Esophagus squamous epithelium (tissue), 5 donors: ENCODE results near the gene GPR156. TPM values are rescaled to one million over a fixed set of nuclear protein-coding genes. Genes with fewer than 3 reads are reported as not detected.
"Not testable (repeated sequence)": the region's sequence is repeated elsewhere in the genome, so short reads cannot be mapped to it uniquely, and the experiment has no call there.

Experiments used
- DNase-seq: peaks from one replicate; lab custom pipeline; 2025; lab: John Stamatoyannopoulos, UW
- H3K27ac ChIP-seq, 4 donors: fragments of 200-600 bp; sonication (generic); one replicate each; pipeline ENCODE4 v1.5.1; 2016 to 2019; ENCODE audit warnings: mild to moderate bottlenecking in 1 of 4
- H3K27me3 ChIP-seq, 4 donors: fragments of 200-600 bp; sonication (generic); 1 replicate in 3 of 4; 2 replicates in 1 of 4; pipeline versions ENCODE4 v1.5.1 to v1.6.0; 2017 to 2021; ENCODE audit warnings: antibody characterized with exemption in 1 of 4
- H3K36me3 ChIP-seq, 3 donors: fragments of 200-600 bp; sonication (generic); one replicate each; pipeline ENCODE4 v1.5.1; 2016 to 2019
- H3K4me1 ChIP-seq, 3 donors: fragments of 200-600 bp; sonication (generic); one replicate each; pipeline ENCODE4 v1.5.1; 2017 to 2019
- H3K4me3 ChIP-seq, 4 donors: fragments of 200-600 bp; sonication (generic); 1 replicate in 3 of 4; 2 replicates in 1 of 4; pipeline ENCODE4 v1.5.1; 2016 to 2019; ENCODE audit warnings: mild to moderate bottlenecking in 2 of 4, moderate library complexity in 1 of 4
- H3K9me3 ChIP-seq, 3 donors: fragments of 200-600 bp; sonication (generic); one replicate each; pipeline ENCODE4 v1.5.1; 2016 to 2019
- POLR2A ChIP-seq, 4 donors: fragments of 450-650 bp; IDR thresholded peaks; one replicate each; pipeline ENCODE4 v1.6.1; 2017; ENCODE audit warnings: antibody characterized with exemption in 4 of 4, mild to moderate bottlenecking in 4 of 4, moderate library complexity in 3 of 4
- WGBS, 2 donors: methylation state at CpG; one replicate each; pipeline ENCODE4 v1.1.5; 2018; 5-methylcytosine and 5-hydroxymethylcytosine counted together
- intact Hi-C: fragments of 100-400 bp; cut with DNase I; formaldehyde crosslinking; loops from one replicate; pipeline ENCODE4 v1.15.0; 2022
- total RNA-seq, 4 donors: library from RNA; depleted of rRNA; stranded (reverse); fragments of >200 nt; gene quantifications; one replicate each; pipeline ENCODE4 v1.1.0, GENCODE V29; 2016
- TF ChIP-seq, protein P1 (sequence below), 6 experiments: fragments of 450-650 bp in 4 of 6; fragments of 200-600 bp in 2 of 6; sonication (generic) in 2 of 6; IDR thresholded peaks; one replicate each; pipeline ENCODE4 v1.5.1; 2016 to 2019; ENCODE audit warnings: antibody characterized with exemption in 6 of 6, mild to moderate bottlenecking in 4 of 6, moderate library complexity in 4 of 6
- donor health status: DM: yes; HTN: yes; CAD: no.

The GPR156 gene
- total RNA-seq, 4 donors from 2014 or later: 0.19 to 0.94 (median 0.57) TPM; not detected in 1

DNA sequence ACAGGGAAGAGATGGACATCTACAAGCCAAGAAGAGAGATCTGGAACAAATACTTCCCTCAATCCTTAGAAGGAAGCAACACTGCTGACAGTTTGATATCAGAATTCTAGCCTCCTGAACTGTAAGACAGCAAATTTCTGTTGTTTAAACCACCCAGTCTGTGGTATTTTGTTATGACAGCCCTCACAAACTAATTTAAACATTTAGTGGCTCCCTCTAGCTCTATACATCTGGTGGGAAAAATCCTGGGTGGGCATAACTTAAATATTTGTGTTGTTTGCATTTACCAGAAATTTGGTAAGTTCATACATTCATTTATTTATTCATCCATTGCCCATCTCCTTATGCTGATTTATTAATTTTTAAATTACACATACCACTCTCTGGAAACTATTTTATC, 128.3 kb downstream of the GPR156 start:
- Histone ChIP-seq H3K4me3 (no peak overlapping the region), H3K36me3 (no peaks in the 10 kb centered on the region), H3K9me3 (peaks cover 0 to 19% (median 12%) of the 10 kb centered on the region in 3 donors), H3K4me1 (peaks cover 11 to 31% (median 22%) of the 10 kb centered on the region in 3 donors), H3K27me3 (no peaks in the 10 kb centered on the region), H3K27ac (no peak overlapping the region)
- TF ChIP-seq POLR2A (IDR thresholded peaks at IDR 0.05): no peak
- TF ChIP-seq, protein P1, sequence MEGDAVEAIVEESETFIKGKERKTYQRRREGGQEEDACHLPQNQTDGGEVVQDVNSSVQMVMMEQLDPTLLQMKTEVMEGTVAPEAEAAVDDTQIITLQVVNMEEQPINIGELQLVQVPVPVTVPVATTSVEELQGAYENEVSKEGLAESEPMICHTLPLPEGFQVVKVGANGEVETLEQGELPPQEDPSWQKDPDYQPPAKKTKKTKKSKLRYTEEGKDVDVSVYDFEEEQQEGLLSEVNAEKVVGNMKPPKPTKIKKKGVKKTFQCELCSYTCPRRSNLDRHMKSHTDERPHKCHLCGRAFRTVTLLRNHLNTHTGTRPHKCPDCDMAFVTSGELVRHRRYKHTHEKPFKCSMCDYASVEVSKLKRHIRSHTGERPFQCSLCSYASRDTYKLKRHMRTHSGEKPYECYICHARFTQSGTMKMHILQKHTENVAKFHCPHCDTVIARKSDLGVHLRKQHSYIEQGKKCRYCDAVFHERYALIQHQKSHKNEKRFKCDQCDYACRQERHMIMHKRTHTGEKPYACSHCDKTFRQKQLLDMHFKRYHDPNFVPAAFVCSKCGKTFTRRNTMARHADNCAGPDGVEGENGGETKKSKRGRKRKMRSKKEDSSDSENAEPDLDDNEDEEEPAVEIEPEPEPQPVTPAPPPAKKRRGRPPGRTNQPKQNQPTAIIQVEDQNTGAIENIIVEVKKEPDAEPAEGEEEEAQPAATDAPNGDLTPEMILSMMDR (IDR thresholded peaks at IDR 0.05): no peak
- no peak for DNase-seq
- intact Hi-C loops: no loop called here

DNA sequence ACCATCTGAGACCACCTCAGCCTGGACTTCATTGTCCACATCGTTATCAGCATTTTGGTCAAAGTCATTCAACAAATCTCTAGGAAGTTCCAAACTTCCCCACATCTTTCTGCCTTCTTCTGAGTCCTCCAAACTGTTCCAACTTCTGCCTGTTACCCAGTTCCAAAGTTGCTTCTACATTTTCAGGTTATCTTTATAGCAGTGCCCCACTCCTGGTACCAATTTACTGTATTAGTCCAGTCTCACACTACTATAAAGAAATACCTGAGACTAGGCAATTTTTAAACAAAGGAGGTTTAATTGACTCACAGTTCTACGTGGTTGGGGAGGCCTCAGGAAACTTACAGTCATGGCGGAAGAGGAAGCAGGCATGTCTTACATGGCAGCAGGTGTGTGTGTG, 129.3 kb downstream of the GPR156 start:
- H3K4me3 ChIP-seq, DNase-seq, H3K36me3 ChIP-seq, intact Hi-C loops, H3K27me3 ChIP-seq, H3K27ac ChIP-seq: not testable (repeated sequence)
- Histone ChIP-seq H3K9me3 (peaks cover 0 to 19% (median 12%) of the 10 kb centered on the region in 3 donors), H3K4me1 (peaks cover 11 to 29% (median 22%) of the 10 kb centered on the region in 3 donors)
- WGBS, 2 donors: 63 to 69% methylated on average over 3 of the region's 3 CpGs

DNA sequence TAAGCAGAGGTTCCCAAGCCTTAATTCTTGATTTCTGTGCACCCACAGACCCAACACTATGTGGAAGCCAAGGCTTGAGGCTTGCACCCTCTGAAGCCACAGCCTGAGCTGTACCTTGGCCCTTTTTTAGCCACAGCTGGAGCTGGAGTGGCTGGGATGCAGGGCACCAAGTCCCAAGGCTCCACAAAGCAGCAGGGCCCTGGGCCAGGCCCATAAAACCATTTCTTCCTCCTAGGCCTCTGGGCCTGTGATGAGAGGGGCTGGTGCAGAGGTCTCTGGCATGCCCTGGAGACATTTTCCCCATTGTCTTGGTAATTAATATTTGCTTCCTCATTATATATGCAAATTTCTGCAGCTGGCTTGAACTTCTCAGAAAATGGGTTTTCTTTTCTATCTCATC, 129.9 kb downstream of the GPR156 start:
- intact Hi-C loops: no loop called here
- TF ChIP-seq POLR2A (IDR thresholded peaks at IDR 0.05): no peak
- TF ChIP-seq, protein P1 (IDR thresholded peaks at IDR 0.05): no peak
- no peaks in the 10 kb centered on the region for H3K27me3 ChIP-seq
- no peak overlapping the region for H3K27ac ChIP-seq
- H3K9me3 ChIP-seq: peaks cover 0 to 19% (median 12%) of the 10 kb centered on the region in 3 donors
- H3K4me1 ChIP-seq: peaks cover 5 to 23% (median 16%) of the 10 kb centered on the region in 3 donors
- no peak overlapping the region for H3K4me3 ChIP-seq
- no peak for DNase-seq
- H3K36me3 ChIP-seq: no peaks in the 10 kb centered on the region

DNA sequence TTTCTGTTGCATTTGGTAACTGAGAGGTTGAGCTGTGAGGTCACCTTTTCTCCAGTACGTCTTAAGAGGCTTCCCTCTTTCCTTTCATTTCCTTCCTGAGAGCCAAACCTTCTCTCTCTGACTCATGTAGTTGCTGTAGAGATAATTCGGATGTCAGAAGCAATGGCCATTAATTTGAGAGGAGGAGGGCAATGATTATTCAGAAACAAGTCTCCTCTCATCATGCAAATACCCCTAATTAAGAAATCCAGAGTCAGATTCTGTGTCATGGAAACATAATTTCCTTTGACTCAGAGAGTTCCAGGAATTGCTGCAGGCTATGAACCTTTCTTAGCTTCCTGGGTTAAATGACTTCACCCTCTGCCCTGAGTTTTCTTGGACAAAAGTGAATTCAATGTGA, 131.7 kb downstream of the GPR156 start:
- Histone ChIP-seq H3K4me3 (no peak overlapping the region), H3K4me1 (peaks cover 0 to 15% (median 13%) of the 10 kb centered on the region in 3 donors), H3K36me3 (no peaks in the 10 kb centered on the region), H3K27me3 (no peaks in the 10 kb centered on the region), H3K9me3 (peaks cover 0 to 19% (median 12%) of the 10 kb centered on the region in 3 donors), H3K27ac (peak overlapping the region in 2 of 4 donors; percentile 1 to 42)
- TF ChIP-seq POLR2A (IDR thresholded peaks at IDR 0.05): no peak
- TF ChIP-seq, protein P1 (IDR thresholded peaks at IDR 0.05): no peak
- intact Hi-C loops: no loop called here
- no peak for DNase-seq
- 6 to 31% methylated on average over 2 of the region's 2 CpGs for WGBS, 2 donors

- Histone ChIP-seq H3K9me3 (peaks cover 0 to 19% (median 12%) of the 10 kb centered on the region in 3 donors), H3K27me3 (no peaks in the 10 kb centered on the region), H3K36me3 (no peaks in the 10 kb centered on the region), H3K27ac (no peak overlapping the region), H3K4me3 (no peak overlapping the region), H3K4me1 (peaks cover 10 to 30% (median 27%) of the 10 kb centered on the region in 3 donors)
- intact Hi-C loops: no loop called here
- DNase-seq: no peak
- TF ChIP-seq, protein P1 (IDR thresholded peaks at IDR 0.05): no peak
- TF ChIP-seq POLR2A (IDR thresholded peaks at IDR 0.05): no peak
- WGBS, 2 donors: 67 to 100% methylated on average over 4 of the region's 4 CpGs
Observed at GRCh38 chr3:120151791-120152190, 133.2 kb downstream of the GPR156 start.
